Left lung (tissue), 10 donors: ENCODE measurements around the gene C5orf15. TPM values are rescaled to one million over a fixed set of nuclear protein-coding genes. Genes with fewer than 3 reads are reported as not detected.

Experiments
- ATAC-seq: fragments of 200-7000 bp; cut with Tn5 transposase; one replicate; pipeline ENCODE4 v1.9.1; 2020; ENCODE audit warnings: moderate library complexity
- DNase-seq, 4 donors: peaks; one replicate each; pipeline ENCODE4 v3.0.0-alpha.2; 2013 to 2020
- H3K27ac ChIP-seq, 2 donors: fragments of 200-600 bp; sonication (generic) in 1 of 2; one replicate each; pipeline versions ENCODE4 v1.5.0 to v1.8.0; 2020 to 2021
- H3K27me3 ChIP-seq, 2 donors: fragments of 200-600 bp; sonication (generic) in 1 of 2; one replicate each; pipeline versions ENCODE4 v1.5.0 to v1.8.0; 2020 to 2021
- H3K36me3 ChIP-seq, 2 donors: fragments of 200-600 bp; sonication (generic) in 1 of 2; one replicate each; pipeline versions ENCODE4 v1.5.0 to v1.8.0; 2020 to 2021
- H3K4me1 ChIP-seq, 2 donors: fragments of 200-600 bp; one replicate each; pipeline ENCODE4 v1.8.0; 2021
- H3K4me3 ChIP-seq, 2 donors: fragments of 200-600 bp; sonication (generic) in 1 of 2; one replicate each; pipeline versions ENCODE4 v1.5.0 to v1.8.0; 2020 to 2021; ENCODE audit warnings: mild to moderate bottlenecking in 1 of 2
- H3K9me3 ChIP-seq, 2 donors: fragments of 200-600 bp; sonication (generic) in 1 of 2; one replicate each; pipeline versions ENCODE4 v1.5.0 to v1.8.0; 2020 to 2021
- intact Hi-C, 2 donors: fragments of 100-400 bp; cut with DNase I; formaldehyde crosslinking; loops; one replicate each; pipeline versions ENCODE4 v1.11.2 to v1.14.2; 2022
- polyA plus RNA-seq, 6 donors: library from polyadenylated mRNA; unstranded; fragments of 120-200 nt; gene quantifications; one replicate each; pipeline ENCODE4 v1.2.1, GENCODE V29; 2013; ENCODE audit not compliant: insufficient read length in 6 of 6
- total RNA-seq, 2 donors: library from RNA; stranded (reverse); fragmentation: NEBNext Ultra II Directional; extraction: Animal tissue kit (Norgen Biotek cat#: 25700); gene quantifications; one replicate each; pipeline ENCODE4 v1.2.1, GENCODE V29; 2021
- TF ChIP-seq, protein P1 (sequence below), 2 donors: fragments of 200-600 bp; sonication (generic) in 1 of 2; IDR thresholded peaks; one replicate each; pipeline versions ENCODE4 v1.5.0 to v1.8.0; 2021; ENCODE audit warnings: antibody characterized with exemption in 2 of 2
- donor health status: DM: no; HTN: yes; CAD: no.
- donor health status: DM: no; HTN: no; CAD: no.

The C5orf15 gene
- total and polyA plus RNA-seq, 8 donors: 34.7 to 121 (median 115) TPM

DNA sequence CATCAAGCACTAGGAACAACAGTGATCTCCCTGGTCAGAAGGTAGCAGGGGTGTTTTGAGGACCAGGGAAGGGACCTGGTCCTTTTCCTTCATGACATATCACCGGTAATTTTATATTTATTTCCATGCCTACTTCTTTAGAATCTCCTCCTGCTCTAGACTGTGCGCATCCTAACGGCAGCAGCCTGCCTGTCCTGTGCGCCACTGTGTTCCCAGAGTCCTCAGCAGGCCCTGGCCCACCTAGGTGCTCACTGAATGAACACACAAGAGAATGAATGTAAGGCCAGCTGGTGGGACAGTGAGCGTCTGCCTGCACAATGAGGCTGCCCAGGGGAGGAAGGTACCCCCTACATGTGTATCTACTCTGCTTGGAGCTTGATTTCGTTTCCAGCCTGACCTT lies 51.5 kb downstream of the C5orf15 start:
- TF ChIP-seq, protein P1, sequence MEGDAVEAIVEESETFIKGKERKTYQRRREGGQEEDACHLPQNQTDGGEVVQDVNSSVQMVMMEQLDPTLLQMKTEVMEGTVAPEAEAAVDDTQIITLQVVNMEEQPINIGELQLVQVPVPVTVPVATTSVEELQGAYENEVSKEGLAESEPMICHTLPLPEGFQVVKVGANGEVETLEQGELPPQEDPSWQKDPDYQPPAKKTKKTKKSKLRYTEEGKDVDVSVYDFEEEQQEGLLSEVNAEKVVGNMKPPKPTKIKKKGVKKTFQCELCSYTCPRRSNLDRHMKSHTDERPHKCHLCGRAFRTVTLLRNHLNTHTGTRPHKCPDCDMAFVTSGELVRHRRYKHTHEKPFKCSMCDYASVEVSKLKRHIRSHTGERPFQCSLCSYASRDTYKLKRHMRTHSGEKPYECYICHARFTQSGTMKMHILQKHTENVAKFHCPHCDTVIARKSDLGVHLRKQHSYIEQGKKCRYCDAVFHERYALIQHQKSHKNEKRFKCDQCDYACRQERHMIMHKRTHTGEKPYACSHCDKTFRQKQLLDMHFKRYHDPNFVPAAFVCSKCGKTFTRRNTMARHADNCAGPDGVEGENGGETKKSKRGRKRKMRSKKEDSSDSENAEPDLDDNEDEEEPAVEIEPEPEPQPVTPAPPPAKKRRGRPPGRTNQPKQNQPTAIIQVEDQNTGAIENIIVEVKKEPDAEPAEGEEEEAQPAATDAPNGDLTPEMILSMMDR (IDR thresholded peaks at IDR 0.05): no peak
- Histone ChIP-seq H3K27me3 (no peaks in the 10 kb centered on the region), H3K27ac (no peak overlapping the region), H3K9me3 (no peaks in the 10 kb centered on the region), H3K4me3 (no peak overlapping the region), H3K36me3 (no peaks in the 10 kb centered on the region), H3K4me1 (no peaks in the 10 kb centered on the region)
- ATAC-seq (no peak), DNase-seq (no peak)
- intact Hi-C loops: no loop called here

DNA sequence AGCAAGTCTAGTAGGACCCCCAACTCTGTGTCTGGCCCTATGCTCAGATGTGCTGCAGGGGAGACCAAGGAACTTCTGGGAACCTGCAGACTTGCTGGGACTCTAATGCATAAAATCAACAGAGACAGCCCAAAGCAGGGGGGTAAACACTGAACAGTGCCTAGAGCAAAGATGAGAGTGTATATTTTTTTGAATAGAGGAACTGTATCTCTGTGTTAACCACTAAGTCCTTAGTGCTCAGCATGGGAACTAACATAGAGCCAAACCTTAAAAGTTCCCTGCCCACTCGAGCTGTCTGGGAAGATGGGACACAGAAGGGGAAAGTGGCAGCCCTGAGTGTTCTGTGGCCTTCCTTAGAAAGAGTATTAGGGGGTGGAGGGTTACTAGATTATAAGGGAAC lies 51.9 kb downstream of the C5orf15 start:
- Histone ChIP-seq H3K4me1 (no peaks in the 10 kb centered on the region), H3K4me3 (no peak overlapping the region), H3K36me3 (no peaks in the 10 kb centered on the region), H3K27me3 (no peaks in the 10 kb centered on the region), H3K27ac (no peak overlapping the region), H3K9me3 (no peaks in the 10 kb centered on the region)
- intact Hi-C loops: no loop called here
- no peak for DNase-seq
- TF ChIP-seq, protein P1 (IDR thresholded peaks at IDR 0.05): no peak
- ATAC-seq: no peak

DNA sequence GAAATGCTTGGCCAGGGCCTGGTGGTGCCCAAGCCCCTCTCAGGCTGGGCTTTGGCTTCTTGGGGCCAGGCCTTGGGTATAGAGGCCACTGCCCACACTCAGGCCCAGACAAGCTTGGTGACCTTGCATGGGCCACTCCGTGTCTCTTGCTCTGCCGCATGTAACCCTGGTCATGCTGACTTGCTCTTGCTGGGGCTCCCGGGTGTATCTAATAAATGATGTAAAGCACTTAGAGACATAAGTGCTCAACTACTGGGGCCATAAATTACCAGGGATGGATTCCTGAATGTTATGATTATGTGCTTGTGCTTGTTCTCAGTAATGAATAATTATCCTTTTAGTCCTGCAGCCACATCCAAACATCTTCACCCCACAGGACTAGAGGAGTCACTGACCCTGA lies 54.0 kb downstream of the C5orf15 start:
- Histone ChIP-seq H3K4me1 (no peaks in the 10 kb centered on the region), H3K27me3 (no peaks in the 10 kb centered on the region), H3K4me3 (no peak overlapping the region), H3K9me3 (no peaks in the 10 kb centered on the region), H3K36me3 (no peaks in the 10 kb centered on the region), H3K27ac (no peak overlapping the region)
- ATAC-seq (no peak), DNase-seq (no peak)
- intact Hi-C loops: no loop called here
- TF ChIP-seq, protein P1 (IDR thresholded peaks at IDR 0.05): no peak

DNA sequence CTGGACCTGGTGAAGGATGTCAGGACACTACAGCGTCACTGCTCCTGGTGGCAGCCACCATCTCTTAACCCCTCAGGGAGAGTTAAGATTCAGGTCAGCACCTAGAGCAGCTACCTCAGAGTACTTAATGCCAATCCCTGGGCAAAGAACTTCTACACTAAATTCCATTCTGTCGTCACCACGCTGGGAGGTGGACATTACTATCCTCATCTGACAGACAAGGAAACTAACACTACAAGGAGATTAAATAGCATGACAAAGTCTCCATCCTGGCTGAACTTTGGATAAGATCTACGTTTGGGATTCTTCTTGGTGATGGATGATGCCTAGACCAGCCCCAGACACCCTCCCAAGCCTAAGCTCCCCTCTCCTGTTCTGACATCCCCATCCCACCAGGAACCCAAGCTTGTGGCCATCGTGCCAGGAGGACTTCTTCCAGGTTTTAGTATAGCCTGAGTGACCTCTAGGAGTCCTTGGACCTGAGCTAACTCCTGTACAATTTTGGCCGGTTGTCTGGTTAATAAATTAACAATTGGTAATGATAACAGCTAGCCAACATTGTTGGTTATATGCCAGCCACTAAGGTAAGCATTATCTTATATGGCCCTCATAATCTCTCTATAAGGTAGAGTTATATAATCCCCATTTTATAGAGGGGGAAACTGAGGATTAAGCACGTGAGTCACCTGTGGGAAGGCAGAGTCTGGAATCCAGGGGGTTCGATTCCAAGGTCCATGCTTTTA lies 54.8 kb downstream of the C5orf15 start:
- ATAC-seq: no peak
- Histone ChIP-seq H3K4me3 (no peak overlapping the region), H3K27ac (no peak overlapping the region), H3K9me3 (no peaks in the 10 kb centered on the region), H3K36me3 (no peaks in the 10 kb centered on the region), H3K4me1 (no peaks in the 10 kb centered on the region), H3K27me3 (no peaks in the 10 kb centered on the region)
- intact Hi-C loops: no loop called here
- TF ChIP-seq, protein P1 (IDR thresholded peaks at IDR 0.05): no peak
- DNase-seq: no peak

DNA sequence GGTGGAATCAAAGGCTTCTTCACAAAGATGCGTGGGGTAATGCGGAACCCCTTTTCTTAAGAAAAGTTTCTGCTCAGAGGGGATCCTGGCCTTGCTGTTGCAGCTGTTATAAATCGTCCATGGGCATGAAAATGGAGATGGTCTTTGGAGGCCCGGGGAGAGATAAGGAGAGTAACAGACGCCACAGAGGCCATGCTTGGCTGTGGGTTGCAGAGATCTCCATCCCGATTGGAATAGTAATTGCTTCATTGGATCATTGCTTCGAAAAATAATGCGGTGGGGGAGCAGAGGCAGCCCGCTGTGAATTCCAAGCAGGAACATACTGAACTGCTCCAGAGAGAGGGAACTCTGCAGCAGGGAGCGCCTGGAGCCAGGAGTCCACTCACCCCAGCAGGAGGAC lies 55.5 kb downstream of the C5orf15 start:
- no peaks in the 10 kb centered on the region for H3K36me3 ChIP-seq
- TF ChIP-seq, protein P1 (IDR thresholded peaks at IDR 0.05): no peak
- no peak for ATAC-seq
- H3K4me1 ChIP-seq: no peaks in the 10 kb centered on the region
- intact Hi-C loops: no loop called here
- no peak overlapping the region for H3K4me3 ChIP-seq
- DNase-seq: no peak
- no peak overlapping the region for H3K27ac ChIP-seq
- no peaks in the 10 kb centered on the region for H3K9me3 ChIP-seq
- H3K27me3 ChIP-seq: no peaks in the 10 kb centered on the region
